HepG2 (cell line): Measurements from ENCODE around the gene ARHGAP5.

Experiments
- CHD2 ChIP-seq: IDR thresholded peaks from 2 replicates; pipeline ENCODE4 v1.6.1; 2011; ENCODE audit warnings: low read depth, low read length, improper control_type of control experiment
- CREB1 ChIP-seq, 2 experiments: fragments of 450-650 bp in 1 of 2; IDR thresholded peaks; 2 replicates each; pipeline ENCODE4 v1.6.1; 2016 to 2017; ENCODE audit warnings: control low read depth in 1 of 2, mild to moderate bottlenecking in 1 of 2, missing compliant biosample characterization in 1 of 2, missing genetic modification characterization in 1 of 2
- EP300 ChIP-seq, 3 experiments: sonication (generic) in 1 of 3; formaldehyde crosslinking in 1 of 3; IDR thresholded peaks; 2 replicates each; pipeline versions ENCODE4 v1.5.1 to v1.6.1; 2011 to 2020; ENCODE audit warnings: low read depth in 2 of 3, low read length in 2 of 3, borderline replicate concordance in 1 of 3, improper control_type of control experiment in 1 of 3, mild to moderate bottlenecking in 1 of 3, missing genetic modification reagents in 1 of 3, moderate library complexity in 1 of 3
- GABPA ChIP-seq, 2 experiments: IDR thresholded peaks; 2 replicates each; pipeline ENCODE4 v1.6.1; 2011 to 2016; ENCODE audit warnings: low read depth in 2 of 2, low read length in 1 of 2, missing biosample characterization in 1 of 2, missing genetic modification characterization in 1 of 2
- NCOR1 ChIP-seq: fragments of 200-600 bp; sonication (generic); IDR thresholded peaks from 2 replicates; pipeline ENCODE4 v1.7.0; 2017; ENCODE audit warnings: antibody characterized with exemption, low read length, borderline replicate concordance
- POLR2A ChIP-seq, 2 experiments: IDR thresholded peaks; 2 replicates each; pipeline ENCODE4 v1.6.1; 2011; ENCODE audit warnings: low read depth in 2 of 2, low read length in 2 of 2, mild to moderate bottlenecking in 1 of 2, moderate library complexity in 1 of 2; ENCODE audit not compliant: insufficient read depth in 1 of 2
- REST ChIP-seq, 2 experiments: IDR thresholded peaks; 2 replicates each; pipeline ENCODE4 v1.6.1; 2011 to 2012; ENCODE audit warnings: low read length in 2 of 2, borderline replicate concordance in 1 of 2, low read depth in 1 of 2, mild to moderate bottlenecking in 1 of 2, moderate library complexity in 1 of 2
- TCF7L2 ChIP-seq: IDR thresholded peaks from 2 replicates; pipeline ENCODE4 v1.6.1; 2011; ENCODE audit warnings: mild to moderate bottlenecking, low read depth, low read length, moderate library complexity
- ZBTB2 ChIP-seq: sonication (generic); formaldehyde crosslinking; IDR thresholded peaks from 2 replicates; pipeline ENCODE4 v1.8.0; 2022; ENCODE audit warnings: low read depth, missing genetic modification reagents
- ZNF3 ChIP-seq: IDR thresholded peaks from 2 replicates; pipeline ENCODE4 v1.7.0; 2017; ENCODE audit warnings: inconsistent platforms
- ZNF446 ChIP-seq: sonication (generic); formaldehyde crosslinking; IDR thresholded peaks from 2 replicates; pipeline ENCODE4 v1.5.0; 2020; ENCODE audit warnings: mild to moderate bottlenecking, missing genetic modification reagents

DNA sequence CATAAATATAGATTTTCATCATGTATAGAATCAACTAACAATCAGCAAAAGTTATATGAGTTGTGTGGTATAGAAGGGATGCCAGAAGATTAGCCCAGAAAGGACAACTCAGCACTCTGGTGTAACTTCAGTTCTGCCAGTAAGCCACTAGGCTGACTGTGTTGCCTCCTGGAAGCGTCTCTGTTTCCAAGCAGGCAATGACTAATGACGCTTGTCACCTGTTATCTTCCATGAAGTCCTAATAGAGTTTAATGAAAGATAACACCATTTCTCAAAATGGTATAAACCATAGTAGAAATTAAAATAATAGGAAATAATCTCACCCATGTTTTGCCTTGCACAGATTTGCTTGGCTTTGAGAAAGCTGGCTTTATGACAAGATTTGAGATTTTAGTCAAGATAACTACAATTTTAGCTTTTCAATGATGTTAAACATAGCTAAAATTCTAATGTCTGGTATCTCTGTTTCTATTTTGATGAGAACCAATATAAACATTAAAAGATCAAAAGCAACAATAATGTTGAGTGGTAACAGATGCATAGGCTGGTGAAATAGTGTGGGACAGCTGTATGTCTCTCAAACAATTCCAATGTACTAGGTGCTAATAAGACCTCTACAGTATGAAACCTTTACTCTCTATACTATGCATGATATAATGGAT, 115.7 kb downstream of the ARHGAP5 start:
- no peak for TF ChIP-seq POLR2A (IDR thresholded peaks at IDR 0.05; ENCODE audit: insufficient read depth in 1 of 2, low read depth in 2 of 2, low read length in 2 of 2)
- TF ChIP-seq TCF7L2 = no peak
- no peak for TF ChIP-seq NCOR1
- TF ChIP-seq CHD2 = no peak
- TF ChIP-seq ZNF3 = no peak
- TF ChIP-seq REST (IDR thresholded peaks at IDR 0.05; ENCODE audit: borderline replicate concordance in 1 of 2, low read depth in 1 of 2, low read length in 2 of 2) = no peak
- no peak for TF ChIP-seq EP300 (IDR thresholded peaks at IDR 0.05; ENCODE audit: low read depth in 2 of 2, low read length in 2 of 2)
- TF ChIP-seq EP300 (CRISPR knock-in tag; IDR thresholded peaks at IDR 0.05; ENCODE audit: borderline replicate concordance) = no peak
- TF ChIP-seq ZNF446 (CRISPR knock-in tag) = no peak
- TF ChIP-seq ZBTB2 (CRISPR knock-in tag) = no peak
- TF ChIP-seq GABPA (IDR thresholded peaks at IDR 0.05; ENCODE audit: low read depth, low read length) = no peak
- no peak for TF ChIP-seq GABPA (CRISPR knock-in tag; IDR thresholded peaks at IDR 0.05; ENCODE audit: low read depth)
- TF ChIP-seq CREB1 (IDR thresholded peaks at IDR 0.05) = no peak
- TF ChIP-seq CREB1 (CRISPR knock-in tag; IDR thresholded peaks at IDR 0.05) = no peak
